Renal pelvis (tissue), 4 donors: ENCODE data around the gene ACTR3C. TPM values are rescaled to one million over a fixed set of nuclear protein-coding genes. Genes with fewer than 3 reads are reported as not detected.

Experiments
- DNase-seq: peaks from one replicate; pipeline ENCODE4 v3.0.0-alpha.2; 2013
- polyA plus RNA-seq, 3 donors: library from polyadenylated mRNA; unstranded; fragments of 120-200 nt; gene quantifications; one replicate each; pipeline ENCODE4 v1.2.1, GENCODE V29; 2013; ENCODE audit not compliant: insufficient read length in 3 of 3

Gene ACTR3C
- polyA plus RNA-seq, 3 donors: 8.7 to 10.7 (median 9.1) TPM

DNA sequence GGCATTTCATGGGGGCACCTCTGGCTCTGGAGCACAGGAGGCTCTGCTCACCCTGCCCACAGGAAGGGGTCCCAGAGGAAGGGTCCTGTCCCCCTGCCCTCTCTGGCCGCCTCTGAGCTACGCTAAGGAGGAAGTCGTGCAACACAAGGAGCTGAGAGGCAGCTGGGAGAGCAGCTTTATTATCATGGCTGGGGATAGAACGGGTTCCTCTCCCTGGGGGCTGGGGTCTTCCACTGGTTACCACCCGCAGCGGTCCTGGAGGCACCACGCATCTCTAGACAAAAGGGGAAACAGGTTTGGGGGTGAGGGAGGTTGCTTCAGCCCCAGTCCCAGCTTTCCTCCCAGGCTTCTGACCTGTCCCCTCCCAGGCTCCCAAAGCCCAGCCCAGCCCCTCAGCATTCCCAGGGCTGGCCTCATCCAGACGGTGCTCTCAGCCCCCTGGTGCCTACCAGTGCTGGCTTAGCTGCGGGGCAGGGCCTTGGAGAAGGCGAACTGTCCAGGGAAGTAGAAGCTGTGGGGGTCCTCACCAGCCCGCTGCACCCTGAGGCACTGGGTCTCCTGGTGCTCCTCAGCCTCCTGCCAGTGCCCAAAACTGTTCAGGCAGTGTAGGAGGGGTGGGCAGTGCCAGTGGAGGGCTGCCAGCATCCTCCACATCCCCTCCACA, 15.0 kb upstream of the ACTR3C start:
- DNase-seq: no peak

DNA sequence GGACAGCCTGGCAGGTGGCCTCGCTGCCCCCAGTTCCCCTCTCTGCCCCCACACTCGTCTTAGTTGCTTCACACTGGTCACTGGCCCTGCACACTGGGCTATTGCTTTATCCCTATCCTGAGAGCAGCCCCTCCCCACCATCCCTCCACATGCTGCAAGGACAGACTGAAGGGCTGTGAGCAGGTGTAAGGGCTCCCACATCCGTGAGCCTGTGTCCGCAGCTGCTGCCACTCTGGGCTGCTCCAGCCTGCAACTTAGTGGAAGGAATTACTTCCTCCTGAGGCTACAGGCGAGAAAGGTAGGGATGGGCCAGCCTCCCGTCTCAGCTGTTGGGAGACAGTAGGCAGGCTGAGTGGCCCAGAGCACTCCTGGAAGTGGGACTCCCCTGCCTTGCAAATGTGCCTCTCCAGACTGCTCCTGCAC, 14.3 kb upstream of the ACTR3C start:
- no peak for DNase-seq

DNA sequence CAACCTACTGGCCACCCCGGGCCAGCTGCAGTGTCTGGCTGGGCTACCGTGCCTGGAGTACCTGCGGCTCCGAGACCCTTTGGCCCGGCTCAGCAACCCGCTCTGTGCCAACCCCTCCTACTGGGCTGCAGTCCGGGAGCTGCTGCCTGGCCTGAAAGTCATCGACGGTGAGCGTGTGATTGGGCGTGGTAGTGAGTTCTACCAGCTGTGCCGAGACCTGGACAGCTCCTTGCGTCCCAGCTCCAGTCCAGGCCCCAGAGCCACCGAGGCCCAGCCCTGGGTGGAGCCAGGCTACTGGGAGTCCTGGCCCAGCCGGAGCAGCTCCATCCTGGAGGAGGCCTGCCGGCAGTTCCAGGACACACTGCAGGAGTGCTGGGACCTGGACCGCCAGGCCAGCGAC, 13.8 kb upstream of the ACTR3C start:
- no peak for DNase-seq

DNA sequence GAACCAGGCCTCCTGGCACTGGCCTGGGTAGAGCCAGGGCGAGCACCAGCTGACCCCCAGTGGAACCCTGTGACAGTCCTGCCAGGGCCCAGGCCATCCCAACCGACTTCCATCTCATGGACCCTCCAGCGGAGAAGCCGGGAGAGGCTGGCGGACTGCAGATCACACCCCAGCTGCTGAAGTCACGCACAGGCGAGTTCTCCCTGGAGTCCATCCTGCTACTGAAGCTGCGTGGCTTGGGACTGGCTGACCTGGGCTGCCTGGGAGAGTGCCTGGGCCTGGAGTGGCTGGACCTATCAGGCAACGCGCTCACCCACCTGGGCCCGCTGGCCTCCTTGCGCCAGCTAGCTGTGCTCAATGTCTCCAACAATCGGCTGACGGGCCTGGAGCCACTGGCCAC, 13.4 kb upstream of the ACTR3C start:
- DNase-seq: no peak

DNA sequence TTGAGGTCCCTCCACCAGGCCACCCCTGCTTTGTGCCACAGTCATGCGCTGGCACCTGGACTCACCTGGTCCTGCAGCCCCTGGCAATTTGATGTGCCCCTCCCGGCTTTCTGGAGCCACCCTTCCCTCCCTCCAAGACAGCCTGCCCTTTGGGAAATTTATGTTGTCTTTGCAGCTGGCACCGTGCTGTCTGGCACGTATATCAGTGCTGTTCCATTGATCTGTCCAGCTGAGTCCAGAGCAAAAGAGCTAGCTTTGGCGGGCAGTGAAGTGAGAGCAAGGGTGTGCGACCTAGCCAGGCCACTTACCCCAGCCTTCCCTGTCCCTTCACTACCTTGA, 12.4 kb upstream of the ACTR3C start:
- no peak for DNase-seq

DNA sequence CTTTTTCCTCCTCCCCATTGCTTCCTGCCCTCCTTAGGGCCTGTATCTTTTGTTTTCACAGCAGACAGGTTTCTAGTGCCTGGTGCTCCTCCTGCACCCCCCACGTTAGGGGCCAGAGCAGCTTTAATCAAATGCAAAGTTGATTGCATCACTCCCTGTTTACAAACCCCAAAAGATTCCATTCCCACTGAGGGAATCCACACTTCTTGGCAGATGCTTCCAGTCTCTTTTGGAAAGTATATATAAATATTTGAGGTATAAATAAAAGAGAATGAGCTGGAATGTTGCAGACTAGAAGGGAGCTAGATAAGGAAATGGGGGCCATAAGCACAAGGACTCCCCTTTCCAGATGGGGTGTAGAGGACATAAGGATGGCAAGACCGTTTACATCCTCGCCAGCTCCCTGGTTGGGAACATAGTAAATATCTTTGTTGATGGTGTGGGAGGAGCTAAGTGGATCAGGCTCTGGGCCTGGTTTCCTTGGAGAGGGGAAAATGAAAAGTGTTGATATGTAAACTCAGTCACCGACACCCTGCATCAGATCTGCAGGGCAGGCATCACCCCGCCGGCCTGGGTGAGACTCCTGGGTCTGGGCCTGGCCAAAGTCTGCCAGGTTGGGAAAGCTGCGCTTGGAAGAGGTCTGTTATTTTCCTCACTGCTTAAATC, 11.9 kb upstream of the ACTR3C start:
- DNase-seq: no peak

DNA sequence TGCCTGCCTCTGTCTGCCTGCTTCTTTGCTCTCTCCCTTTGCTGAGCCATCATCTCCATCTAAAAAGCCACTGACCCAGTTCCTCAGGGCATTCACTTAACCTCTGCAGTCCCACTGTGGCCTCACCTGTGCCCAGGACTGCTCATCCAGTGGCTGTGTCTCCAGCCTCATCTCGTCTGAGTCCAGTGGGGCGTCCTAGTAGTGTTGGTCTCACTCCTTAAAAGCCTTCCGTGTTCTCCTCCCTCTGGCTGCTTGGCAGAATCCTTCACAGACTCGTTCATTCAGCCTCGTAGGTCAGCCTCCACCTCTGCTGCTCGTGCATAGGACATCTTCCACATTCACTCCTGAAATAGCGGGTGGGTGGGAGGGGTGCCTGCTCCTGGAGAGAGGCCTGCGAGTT, 10.8 kb upstream of the ACTR3C start:
- no peak for DNase-seq

DNA sequence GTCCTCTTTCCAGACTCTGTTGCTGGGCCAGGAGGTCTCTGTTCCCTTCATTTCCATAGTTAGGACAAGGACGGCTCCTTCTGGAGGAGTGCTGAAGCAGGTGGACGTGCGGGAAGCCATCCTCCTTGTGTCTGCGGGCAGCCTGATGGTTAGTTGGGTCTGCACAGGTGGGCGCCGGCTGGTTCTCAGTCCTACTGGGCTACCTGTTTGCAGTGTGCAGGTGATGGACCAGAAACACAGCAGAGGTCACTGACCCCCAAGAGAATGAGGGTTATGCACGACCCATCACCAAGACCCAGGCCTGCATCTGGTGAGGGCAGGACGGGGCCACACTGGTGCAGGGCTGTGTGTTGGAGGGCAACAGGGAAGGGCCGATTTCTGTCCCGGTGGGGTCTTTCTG, 10.3 kb upstream of the ACTR3C start:
- no peak for DNase-seq

DNA sequence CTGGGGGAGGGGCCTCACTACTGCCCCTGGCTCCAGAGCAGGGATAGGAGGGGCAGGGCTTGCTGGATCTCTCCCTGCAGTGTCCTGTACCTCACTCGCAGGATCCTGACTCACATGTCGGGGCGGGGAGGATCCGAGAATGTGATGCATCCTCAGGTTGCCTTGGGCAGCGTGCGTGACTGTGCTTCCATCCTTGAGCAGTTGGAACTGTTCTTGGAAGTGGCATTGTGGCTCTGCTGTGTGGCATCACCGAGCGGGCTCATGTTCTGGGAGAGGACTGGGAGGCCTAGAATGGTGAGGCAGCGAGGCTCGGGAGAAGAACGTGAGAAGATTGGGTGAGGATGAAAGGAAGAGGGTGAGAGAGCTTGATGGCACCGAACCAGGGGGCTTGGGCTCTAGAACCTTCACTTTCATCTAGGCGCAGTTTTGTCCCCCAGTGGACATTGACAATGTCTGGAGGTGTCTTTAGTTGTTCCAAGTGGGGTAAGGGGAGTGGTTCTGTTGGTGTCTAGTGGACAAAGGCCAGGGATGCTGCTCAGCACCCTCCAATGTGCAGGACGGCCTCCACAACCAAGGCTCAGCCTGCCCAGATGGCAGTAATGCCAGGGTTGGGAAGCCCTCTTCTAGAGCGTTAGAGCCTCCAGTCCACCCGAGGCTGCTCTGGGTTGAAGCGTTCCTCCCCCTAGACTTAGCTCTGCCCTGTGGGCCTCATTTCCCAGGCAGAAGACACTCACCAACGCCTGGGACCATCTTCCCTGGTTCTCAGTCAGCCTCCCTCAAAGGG, 9.7 kb upstream of the ACTR3C start:
- no peak for DNase-seq

DNA sequence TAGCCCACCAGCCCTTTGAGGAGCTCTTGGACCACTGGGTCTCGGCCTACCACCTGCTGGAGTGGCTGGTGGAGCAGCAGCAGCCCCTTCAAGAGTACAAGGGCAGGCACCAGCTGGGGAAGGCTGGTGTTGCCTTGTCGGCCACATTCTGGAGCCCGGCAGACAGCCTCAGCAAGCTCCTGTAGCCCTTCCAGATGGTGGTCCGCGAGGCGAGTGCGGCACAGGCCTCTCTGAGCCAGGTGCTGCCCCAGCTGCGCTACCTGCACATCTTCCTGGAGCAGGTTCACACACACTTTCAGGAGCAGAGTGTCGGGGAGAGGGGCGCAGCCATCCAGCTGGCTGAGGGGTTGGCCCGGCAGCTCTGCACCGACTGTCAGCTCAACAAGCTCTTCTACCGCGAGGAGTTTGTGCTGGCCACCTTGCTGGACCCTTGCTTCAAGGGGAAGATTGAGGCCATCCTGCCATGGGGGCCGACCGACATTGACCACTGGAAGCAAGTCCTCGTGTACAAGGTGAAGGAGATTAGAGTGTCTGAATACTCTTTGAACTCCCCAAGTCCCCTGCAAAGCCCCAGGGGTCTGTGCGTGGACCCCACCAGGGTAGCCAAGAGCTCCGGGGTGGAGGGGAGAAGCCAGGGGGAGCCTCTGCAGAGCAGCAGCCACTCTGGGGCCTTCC, 7.0 kb upstream of the ACTR3C start:
- DNase-seq: no peak

DNA sequence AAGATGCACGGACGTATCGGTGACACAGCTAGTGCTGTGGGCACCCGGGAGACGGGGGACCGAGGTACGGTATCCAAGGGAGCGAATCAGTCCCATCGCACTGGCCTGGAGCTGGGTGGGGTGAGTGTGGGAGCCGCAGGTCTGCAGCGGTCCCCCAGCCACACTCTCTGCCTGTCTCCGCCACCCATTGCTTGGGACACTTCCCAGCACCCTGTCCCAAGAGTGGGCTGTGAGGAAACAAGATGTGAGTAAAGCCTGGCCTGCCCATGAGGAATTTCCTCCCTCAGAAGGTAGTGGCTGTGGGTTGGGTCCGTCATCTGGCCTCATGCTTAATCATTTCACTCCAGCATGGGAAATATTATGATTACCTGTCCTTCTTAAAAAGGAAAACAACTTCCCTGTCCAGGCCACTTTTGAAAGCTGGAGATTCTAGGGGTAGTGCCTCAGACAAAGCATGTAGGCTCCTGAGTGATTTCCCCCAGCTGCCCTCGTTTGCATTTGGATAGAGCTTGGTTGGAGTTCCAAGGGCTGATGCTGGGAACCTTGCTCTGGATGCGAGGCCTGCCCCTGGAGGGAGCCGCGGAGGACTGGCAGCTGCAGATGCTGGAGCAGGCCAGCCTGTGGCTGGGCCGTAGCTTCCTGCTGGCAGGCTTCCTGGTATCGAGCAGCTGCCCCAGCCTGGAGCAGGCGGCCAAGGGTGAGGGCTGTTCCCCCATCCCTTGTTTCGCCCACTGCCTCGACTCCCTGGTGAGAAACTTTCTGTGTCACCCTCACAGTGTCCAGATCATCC, 6.2 kb upstream of the ACTR3C start:
- DNase-seq: no peak

DNA sequence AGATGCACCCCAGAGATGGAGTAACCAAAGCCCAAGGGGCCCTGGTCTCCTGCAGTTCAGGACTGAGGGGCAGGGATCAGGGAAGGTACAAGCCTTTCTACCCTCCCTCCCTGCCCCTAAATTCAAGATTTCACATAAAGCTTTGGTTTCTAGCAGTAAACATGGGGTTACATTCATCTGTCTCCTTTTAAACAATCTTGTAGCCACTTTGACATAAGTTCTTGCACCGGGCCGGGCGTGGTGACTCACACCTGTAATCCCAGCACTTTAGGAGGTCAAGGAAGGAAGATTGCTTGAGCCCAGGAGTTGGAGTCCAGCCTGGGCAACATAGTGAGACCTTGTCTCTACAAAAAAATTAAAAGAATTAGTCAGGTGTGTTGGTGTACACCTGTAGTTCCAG, 4.0 kb upstream of the ACTR3C start:
- no peak for DNase-seq

DNA sequence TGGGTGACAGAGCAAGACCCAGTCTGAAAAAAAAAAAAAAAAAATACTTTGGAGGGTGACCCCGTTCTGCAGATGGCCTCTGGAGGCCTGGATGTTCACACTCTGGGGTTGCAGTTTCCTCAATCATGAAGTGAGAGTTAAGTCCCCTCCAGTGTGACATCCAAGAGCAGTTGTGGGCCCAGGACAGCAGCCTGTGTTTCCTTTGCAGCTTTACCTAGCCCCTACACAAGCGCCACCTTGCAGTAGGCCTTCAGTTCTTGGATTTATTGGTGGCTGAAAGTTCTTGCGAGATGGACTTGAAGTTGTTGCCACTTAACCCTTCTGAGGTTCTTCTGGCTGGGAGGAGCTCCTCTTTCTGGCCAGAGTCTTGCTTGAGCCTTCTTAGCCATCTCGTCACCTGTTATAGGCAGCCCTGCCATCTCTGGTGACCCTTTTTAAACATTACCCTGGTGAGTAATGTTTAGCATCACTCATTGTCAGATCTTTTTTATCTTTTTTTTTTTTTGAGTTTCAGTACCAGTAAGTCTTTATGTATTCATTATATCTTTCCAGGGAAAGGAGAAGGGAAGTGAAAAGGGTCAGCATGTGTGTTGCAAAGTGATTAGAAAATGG, 3.4 kb upstream of the ACTR3C start:
- DNase-seq: no peak

DNA sequence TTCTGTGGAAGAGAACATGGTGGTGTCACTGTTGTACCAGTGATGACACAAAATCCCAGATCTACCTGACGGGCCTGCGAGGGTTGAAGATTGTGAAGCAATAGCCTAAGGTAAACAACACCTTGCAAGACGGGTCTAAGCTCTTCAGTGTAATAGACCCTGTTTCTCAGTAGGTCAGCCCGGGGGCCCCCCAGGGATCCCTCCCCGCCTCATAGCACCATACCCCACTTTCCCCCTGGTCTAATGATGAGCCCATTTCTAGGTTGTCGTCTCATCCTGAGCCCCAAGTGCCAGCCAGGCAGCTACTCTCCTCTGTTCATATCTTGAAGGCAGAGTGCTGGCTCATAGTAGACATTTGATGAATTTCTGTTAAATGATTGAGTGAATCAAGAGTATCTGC, 2.6 kb upstream of the ACTR3C start:
- no peak for DNase-seq

DNA sequence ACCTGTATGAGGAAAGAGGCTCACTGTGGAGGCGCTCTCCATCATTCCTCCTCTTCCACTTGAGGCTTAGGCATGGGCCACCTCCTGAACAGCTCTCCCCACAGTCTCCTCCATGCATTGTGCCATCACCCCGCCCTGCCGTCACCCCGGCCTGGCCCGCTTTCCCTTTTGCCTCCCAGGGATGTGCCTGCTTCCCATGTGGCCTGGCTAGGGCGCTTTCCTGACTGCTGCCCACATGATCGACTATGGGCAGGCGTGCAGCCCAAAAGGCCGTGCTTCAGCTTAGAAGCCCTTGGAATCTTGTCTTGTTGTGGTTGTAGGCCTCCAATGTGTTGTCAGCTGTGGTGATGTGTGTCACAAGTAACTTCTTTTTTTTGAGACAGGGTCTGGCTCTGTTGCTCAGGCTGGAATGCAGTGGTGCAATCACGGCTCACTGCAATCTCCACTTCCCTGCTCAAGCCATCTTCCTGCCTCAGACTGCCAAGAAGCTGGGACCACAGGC, 1.8 kb upstream of the ACTR3C start:
- no peak for DNase-seq

DNA sequence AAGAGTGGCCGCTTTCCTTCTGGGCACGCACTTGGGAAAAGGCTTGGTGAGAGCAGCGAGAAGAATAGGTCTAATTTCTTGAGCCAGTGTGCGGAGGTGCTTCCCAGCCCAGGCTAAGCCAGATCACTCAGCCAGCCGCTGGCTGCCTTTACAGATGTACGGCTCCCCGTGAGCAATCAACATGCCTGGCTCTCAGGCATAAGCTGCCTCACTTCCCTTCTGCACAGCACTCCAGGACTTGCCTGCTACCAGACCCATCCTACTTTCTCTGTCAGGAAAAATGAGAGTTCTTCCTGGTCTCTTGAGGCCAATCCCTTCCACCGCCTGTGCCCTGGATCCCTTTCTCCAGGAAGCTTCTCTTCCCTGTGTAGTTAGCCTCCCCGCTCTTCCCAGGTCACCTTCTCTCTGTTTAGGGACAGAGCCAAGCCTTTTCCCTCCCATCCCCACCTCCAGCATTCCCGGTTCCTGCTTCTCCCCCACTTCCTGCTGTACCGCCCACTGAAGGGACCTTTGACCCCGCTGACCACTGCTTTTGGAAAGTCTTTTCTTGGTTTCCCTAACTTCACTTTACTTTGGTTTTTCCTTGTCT, 1.1 kb upstream of the ACTR3C start:
- DNase-seq: no peak

DNA sequence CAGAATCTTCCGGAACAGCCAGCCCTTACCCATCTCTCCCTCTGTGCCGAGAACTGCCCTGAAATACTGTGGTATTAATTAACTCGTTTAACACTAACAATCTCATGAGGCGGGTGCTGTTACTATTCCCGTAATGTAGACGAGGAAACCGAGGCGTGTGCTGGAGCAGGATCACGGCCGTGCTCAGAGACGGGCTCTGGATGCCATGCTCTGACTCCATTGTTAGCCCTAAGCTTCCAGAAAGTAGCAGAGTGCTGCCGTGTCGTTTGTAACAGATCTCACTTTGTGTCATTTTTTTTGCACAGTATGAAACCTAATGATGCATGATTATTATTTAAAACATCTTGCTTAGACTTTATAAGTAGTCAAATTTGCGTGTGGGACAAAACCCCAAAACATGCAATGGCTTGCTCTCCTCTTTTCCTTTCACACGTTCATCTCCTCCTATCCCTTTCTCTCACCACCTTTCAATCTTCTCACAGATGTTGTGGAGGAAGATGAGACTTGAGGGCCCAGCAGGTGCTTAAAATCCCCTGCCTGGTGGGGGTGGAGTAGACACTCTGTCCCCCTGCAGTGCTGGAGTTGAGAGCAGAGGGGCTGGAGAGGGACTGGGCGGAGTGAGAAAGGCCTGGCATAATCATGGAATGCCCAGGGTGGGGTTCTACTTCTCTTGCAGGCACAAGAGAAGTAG, 482 bp upstream of the ACTR3C start:
- DNase-seq: no peak

DNA sequence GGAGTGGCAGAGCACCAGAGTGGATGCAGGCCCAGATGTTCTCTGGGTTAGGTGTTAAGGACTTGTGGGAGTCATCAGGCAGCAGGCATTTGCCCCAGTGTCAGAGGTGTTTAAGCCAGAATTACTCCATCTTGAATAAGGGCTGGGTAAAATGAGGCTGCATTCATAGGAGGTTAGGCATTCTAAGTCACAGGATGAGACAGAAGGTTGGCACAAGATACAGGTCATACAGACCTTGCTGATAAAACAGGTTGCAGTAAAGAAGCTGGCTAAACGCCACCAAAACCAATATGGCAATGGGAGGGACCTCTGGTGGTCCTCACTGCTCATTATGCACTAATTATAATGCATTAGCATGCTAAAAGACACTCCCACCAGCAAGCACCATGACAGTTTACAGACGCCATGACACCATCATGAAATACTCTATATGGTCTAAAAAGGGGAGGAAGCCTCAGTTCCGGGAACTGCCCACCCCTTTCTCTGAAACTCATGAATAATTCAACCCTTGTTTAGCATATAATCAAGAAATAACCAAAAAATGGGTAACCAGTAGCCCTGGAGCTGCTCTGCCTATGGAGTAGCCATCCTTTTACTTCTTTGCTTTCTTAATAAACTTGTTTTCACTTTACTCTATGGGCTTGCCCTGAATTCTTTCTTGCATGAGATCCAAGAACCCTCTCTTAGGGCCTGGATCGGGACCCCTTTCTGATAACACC, 1.1 kb downstream of the ACTR3C start:
- no peak for DNase-seq

DNA sequence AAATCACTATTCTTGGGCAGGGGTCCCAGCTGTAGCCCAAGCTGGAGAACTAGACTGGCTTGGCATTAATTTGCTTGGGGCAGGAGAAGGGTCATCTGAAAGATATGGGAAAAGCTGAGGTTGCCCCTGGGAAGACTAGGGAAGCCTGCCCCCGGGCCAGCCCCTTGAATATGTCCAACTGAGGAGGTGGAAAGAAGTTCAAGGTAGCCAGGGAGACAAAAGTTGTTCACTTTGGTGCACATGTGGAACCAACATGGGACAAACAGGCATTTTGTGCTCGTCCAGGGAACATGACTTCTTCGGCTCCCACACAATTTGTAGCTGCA, 1.6 kb downstream of the ACTR3C start:
- DNase-seq: no peak
